H1 (cell line): ENCODE measurements around the gene VTN. TPM values are rescaled to one million over a fixed set of nuclear protein-coding genes. Genes with fewer than 3 reads are reported as not detected.
A peak's percentile ranks its signal among the peaks of the same experiment; 100 is the strongest.

ENCODE experiments used
- CHD7 ChIP-seq: fragments of 300-600 bp; sonication (generic); IDR thresholded peaks from 2 replicates; pipeline ENCODE4 v1.7.1; 2012; ENCODE audit warnings: low read length, moderate library complexity, mild to moderate bottlenecking, inconsistent platforms; ENCODE audit not compliant: insufficient replicate concordance
- EGR1 ChIP-seq: IDR thresholded peaks from 2 replicates; pipeline ENCODE4 v1.6.1; 2011; ENCODE audit warnings: low read depth, low read length, borderline replicate concordance
- GTF2F1 ChIP-seq: IDR thresholded peaks from 2 replicates; pipeline ENCODE4 v1.6.1; 2012; ENCODE audit warnings: low read depth, low read length, improper control_type of control experiment, borderline replicate concordance
- JUN ChIP-seq: IDR thresholded peaks from 2 replicates; pipeline ENCODE4 v1.6.1; 2011; ENCODE audit warnings: low read depth, mild to moderate bottlenecking, improper control_type of control experiment, low read length
- JUND ChIP-seq: IDR thresholded peaks from 2 replicates; pipeline ENCODE4 v1.6.1; 2011; ENCODE audit warnings: mild to moderate bottlenecking, improper control_type of control experiment, low read length
- MAX ChIP-seq: IDR thresholded peaks from 2 replicates; pipeline ENCODE4 v1.6.1; 2012; ENCODE audit warnings: inconsistent platforms
- POU5F1 ChIP-seq: IDR thresholded peaks from 2 replicates; pipeline ENCODE4 v1.6.1; 2011; ENCODE audit warnings: low read depth, mild to moderate bottlenecking, low read length, moderate library complexity
- RXRA ChIP-seq: IDR thresholded peaks from 2 replicates; pipeline ENCODE4 v1.6.1; 2011; ENCODE audit warnings: low read depth, mild to moderate bottlenecking, low read length, moderate library complexity; ENCODE audit not compliant: insufficient read depth
- SIRT6 ChIP-seq: IDR thresholded peaks from one replicate; pipeline ENCODE4 v1.7.1; 2012; ENCODE audit warnings: low read length, inconsistent platforms
- TAF7 ChIP-seq: optimal IDR thresholded peaks from 2 replicates; pipeline ENCODE3; 2011; ENCODE audit warnings: low read depth, mild to moderate bottlenecking, inconsistent platforms, low read length, moderate library complexity, borderline replicate concordance
- ZNF274 ChIP-seq: IDR thresholded peaks from 2 replicates; pipeline ENCODE4 v1.7.0; 2012; ENCODE audit warnings: low read length, borderline replicate concordance; ENCODE audit errors: extremely low read depth
- polyA plus RNA-seq, 7 experiments: library from polyadenylated mRNA; depleted of rRNA in 3 of 7; stranded (reverse) in 5 of 7; unstranded in 2 of 7; fragments of >200 nt in 5 of 7; fragments of 200-250 nt in 2 of 7; gene quantifications; 1 replicate in 5 of 7; 2 replicates in 1 of 7; 4 replicates in 1 of 7; pipeline versions ENCODE4 v1.2.1 to v1.2.3, GENCODE V29; 2011 to 2013; ENCODE audit warnings: missing spikeins in 2 of 7, mixed read lengths in 2 of 7
- total RNA-seq: library from RNA; stranded (reverse); fragmentation: NEBNext Ultra II Directional; extraction: Animal tissue kit (Norgen Biotek cat#: 25700); gene quantifications from 2 replicates; pipeline ENCODE4 v1.2.1, GENCODE V29; 2021

Gene VTN
- total and polyA plus RNA-seq, 2 of the 8 experiments (the other 6 are each of a cell fraction or from before 2014, with no cell fraction given) = 0.18 TPM; not detected in 1

GRCh38 chr17:28384281-28385036, 14.4 kb upstream of the VTN start (continued):
- no peak for TF ChIP-seq JUN
- TF ChIP-seq SIRT6 = no peak
- TF ChIP-seq RXRA = no peak
- no peak for TF ChIP-seq TAF7
- peak; percentile 15; the same call in 1 of the 2 replicates for TF ChIP-seq MAX
- no peak for TF ChIP-seq JUND
- no peak for TF ChIP-seq ZNF274
- no peak for TF ChIP-seq POU5F1
- no peak for TF ChIP-seq CHD7
- no peak for TF ChIP-seq GTF2F1
- no peak for TF ChIP-seq EGR1
